ENCODE data around the gene OOSP4B.
"Not testable (repeated sequence)": the region's sequence is repeated elsewhere in the genome, so short reads cannot be mapped to it uniquely, and the experiment has no call there.

DNA sequence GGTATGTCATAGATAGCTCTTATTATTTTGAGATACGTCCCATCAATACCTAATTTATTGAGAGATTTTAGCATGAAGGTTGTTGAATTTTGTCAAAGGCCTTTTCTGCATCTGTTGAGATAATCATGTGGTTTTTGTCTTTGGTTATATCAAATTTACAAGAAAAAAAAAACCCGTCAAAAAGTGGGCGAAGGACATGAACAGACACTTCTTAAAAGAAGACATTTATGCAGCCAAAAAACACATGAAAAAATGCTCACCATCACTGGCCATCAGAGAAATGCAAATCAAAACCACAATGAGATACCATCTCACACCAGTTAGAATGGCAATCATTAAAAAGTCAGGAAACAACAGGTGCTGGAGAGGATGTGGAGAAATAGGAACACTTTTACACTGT lies 33.9 kb downstream of the OOSP4B start:
- TF ChIP-seq CTCF, POLR2A (IDR thresholded peaks at IDR 0.05): not testable (repeated sequence)
